ENCODE data around the gene SMARCAD1. TPM values are rescaled to one million over a fixed set of nuclear protein-coding genes. Genes with fewer than 3 reads are reported as not detected.

Gene SMARCAD1
- total RNA-seq, 1 donor, result 38.7 TPM

GRCh38 chr4:94256828-94257227 is 49.2 kb downstream of the SMARCAD1 start:
- TF ChIP-seq CTCF (IDR thresholded peaks at IDR 0.05; ENCODE audit: extremely low read depth, low read depth, low read length), result peak; percentile 46
- H3K9me3 ChIP-seq (ENCODE audit: low read depth, low read length), result no peaks in the 10 kb centered on the region
- H3K4me2 ChIP-seq (ENCODE audit: insufficient read depth, low read length), result no peak overlapping the region
- no peaks in the 10 kb centered on the region for H3K79me2 ChIP-seq (ENCODE audit: insufficient read depth, low read length)
- H3K36me3 ChIP-seq (ENCODE audit: insufficient read depth, low read length), result peaks cover 11% of the 10 kb centered on the region
- DNase-seq (ENCODE audit: insufficient read length, low spot score, missing footprints), result no peak
- no peaks in the 10 kb centered on the region for H3K4me1 ChIP-seq (ENCODE audit: insufficient read depth, low read length)
- H3K27me3 ChIP-seq (ENCODE audit: insufficient read depth, low read length), result no peaks in the 10 kb centered on the region
- no peak overlapping the region for H3K27ac ChIP-seq (ENCODE audit: low read depth, low read length)
- H3K4me3 ChIP-seq (ENCODE audit: insufficient read depth, low read length), result no peak overlapping the region
- no peaks in the 10 kb centered on the region for H4K20me1 ChIP-seq (ENCODE audit: insufficient read depth, low read length)
- H2AFZ ChIP-seq (ENCODE audit: low read length), result no peak overlapping the region

- Histone ChIP-seq H3K9me3 (ENCODE audit: low read depth, low read length) (no peaks in the 10 kb centered on the region), H3K79me2 (ENCODE audit: insufficient read depth, low read length) (no peaks in the 10 kb centered on the region), H3K4me3 (ENCODE audit: insufficient read depth, low read length) (no peak overlapping the region), H3K4me2 (ENCODE audit: insufficient read depth, low read length) (no peak overlapping the region), H3K4me1 (ENCODE audit: insufficient read depth, low read length) (no peaks in the 10 kb centered on the region), H2AFZ (ENCODE audit: low read length) (no peak overlapping the region), H3K27ac (ENCODE audit: low read depth, low read length) (no peak overlapping the region), H3K36me3 (ENCODE audit: insufficient read depth, low read length) (peaks cover 5% of the 10 kb centered on the region), H4K20me1 (ENCODE audit: insufficient read depth, low read length) (no peaks in the 10 kb centered on the region), H3K27me3 (ENCODE audit: insufficient read depth, low read length) (no peaks in the 10 kb centered on the region)
- no peak for DNase-seq (ENCODE audit: insufficient read length, low spot score, missing footprints)
- TF ChIP-seq CTCF (IDR thresholded peaks at IDR 0.05; ENCODE audit: extremely low read depth, low read depth, low read length), result no peak
These were observed 54.7 kb downstream of the SMARCAD1 start for GRCh38 chr4:94262163-94263016.

- H3K4me2 ChIP-seq (ENCODE audit: insufficient read depth, low read length), result no peak overlapping the region
- peaks cover 5% of the 10 kb centered on the region for H3K36me3 ChIP-seq (ENCODE audit: insufficient read depth, low read length)
- H3K27me3 ChIP-seq (ENCODE audit: insufficient read depth, low read length), result no peaks in the 10 kb centered on the region
- DNase-seq (ENCODE audit: insufficient read length, low spot score, missing footprints), result no peak
- H2AFZ ChIP-seq (ENCODE audit: low read length), result no peak overlapping the region
- no peak overlapping the region for H3K27ac ChIP-seq (ENCODE audit: low read depth, low read length)
- H3K79me2 ChIP-seq (ENCODE audit: insufficient read depth, low read length), result no peaks in the 10 kb centered on the region
- no peaks in the 10 kb centered on the region for H4K20me1 ChIP-seq (ENCODE audit: insufficient read depth, low read length)
- no peak overlapping the region for H3K4me3 ChIP-seq (ENCODE audit: insufficient read depth, low read length)
- no peaks in the 10 kb centered on the region for H3K4me1 ChIP-seq (ENCODE audit: insufficient read depth, low read length)
- TF ChIP-seq CTCF (IDR thresholded peaks at IDR 0.05; ENCODE audit: extremely low read depth, low read depth, low read length), result no peak
- no peaks in the 10 kb centered on the region for H3K9me3 ChIP-seq (ENCODE audit: low read depth, low read length)
These were observed 59.4 kb downstream of the SMARCAD1 start for GRCh38 chr4:94267037-94267436.

GRCh38 chr4:94271248-94271647 is 63.6 kb downstream of the SMARCAD1 start:
- Histone ChIP-seq H4K20me1 (ENCODE audit: insufficient read depth, low read length) (no peaks in the 10 kb centered on the region), H3K27ac (ENCODE audit: low read depth, low read length) (no peak overlapping the region), H2AFZ (ENCODE audit: low read length) (no peak overlapping the region), H3K4me3 (ENCODE audit: insufficient read depth, low read length) (no peak overlapping the region), H3K36me3 (ENCODE audit: insufficient read depth, low read length) (peaks cover 14% of the 10 kb centered on the region), H3K4me2 (ENCODE audit: insufficient read depth, low read length) (no peak overlapping the region), H3K27me3 (ENCODE audit: insufficient read depth, low read length) (no peaks in the 10 kb centered on the region), H3K79me2 (ENCODE audit: insufficient read depth, low read length) (no peaks in the 10 kb centered on the region), H3K9me3 (ENCODE audit: low read depth, low read length) (no peaks in the 10 kb centered on the region), H3K4me1 (ENCODE audit: insufficient read depth, low read length) (peaks cover 9% of the 10 kb centered on the region)
- no peak for DNase-seq (ENCODE audit: insufficient read length, low spot score, missing footprints)
- no peak for TF ChIP-seq CTCF (IDR thresholded peaks at IDR 0.05; ENCODE audit: extremely low read depth, low read depth, low read length)

All from osteoblast (primary cell).